Measurements from ENCODE around the gene BEGAIN.

BEGAIN gene

GRCh38 chr14:100581228-100582145 is 5.7 kb downstream of the BEGAIN start:
- no peak for DNase-seq (ENCODE audit: low spot score)

DNA sequence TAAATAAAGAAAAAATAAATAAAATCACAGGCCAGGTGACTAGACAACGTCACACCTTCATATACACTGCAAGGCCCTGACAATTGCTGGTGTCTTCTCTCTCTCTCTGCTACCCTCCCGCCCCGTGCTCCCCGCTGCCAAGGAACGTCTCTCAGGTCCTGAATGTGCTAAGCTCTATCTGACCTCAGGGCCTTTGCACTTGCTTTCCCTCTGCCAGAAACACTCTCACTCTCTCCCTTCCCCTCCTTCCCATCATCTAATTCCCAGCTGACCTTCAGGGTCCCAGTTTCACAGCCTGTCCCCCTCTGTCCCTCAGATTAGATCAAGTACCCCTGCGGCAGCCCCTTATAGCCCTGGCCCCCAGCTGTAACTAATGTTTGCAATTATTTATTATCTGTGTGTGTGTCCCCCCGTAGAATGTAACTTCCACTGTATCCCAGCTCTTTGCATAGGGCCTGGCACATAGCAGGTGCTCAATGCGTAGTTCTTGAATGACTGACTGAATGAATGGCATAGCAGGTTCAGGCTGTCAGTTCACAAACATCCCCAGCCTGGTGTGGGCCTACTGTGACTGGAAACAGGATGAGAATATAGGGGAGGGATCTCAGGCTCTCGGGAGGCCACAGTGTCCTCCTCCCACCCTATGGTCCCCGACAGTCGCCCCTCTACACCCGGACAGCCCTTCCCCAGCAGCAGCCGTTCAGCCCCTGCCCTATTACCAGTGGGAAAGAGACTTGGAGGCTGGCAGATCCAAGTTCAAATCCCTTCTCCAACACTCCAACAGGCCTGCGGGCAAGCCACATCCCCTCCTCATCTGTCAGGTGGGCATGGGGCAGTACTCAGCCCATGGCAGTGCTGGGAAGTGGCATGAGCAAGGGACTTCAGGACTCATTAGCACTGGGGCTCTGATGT is 6.6 kb downstream of the BEGAIN start:
- DNase-seq (ENCODE audit: low spot score) = no peak

DNA sequence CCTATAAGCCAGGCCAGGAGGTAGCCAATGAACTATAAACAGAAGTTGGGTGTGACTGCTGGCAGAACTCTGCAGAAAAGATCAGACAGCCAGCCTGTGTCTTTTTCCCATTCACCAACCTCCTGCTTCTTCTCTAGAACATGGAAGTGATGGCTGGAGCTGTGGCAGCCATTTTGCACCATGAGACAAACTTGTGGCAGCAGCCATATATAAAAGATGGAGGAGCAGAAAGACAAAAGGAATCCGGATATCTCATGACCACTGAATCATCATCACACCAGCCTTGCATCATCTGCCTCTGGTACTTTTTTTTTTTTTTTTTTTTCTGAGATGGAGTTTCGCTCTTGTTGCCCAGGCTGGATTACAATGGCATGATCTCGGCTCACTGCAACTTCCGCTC is 8.7 kb downstream of the BEGAIN start:
- no peak for DNase-seq (ENCODE audit: low spot score)

- DNase-seq (ENCODE audit: low spot score) = no peak
Measured at GRCh38 chr14:100577986-100578431, 9.2 kb downstream of the BEGAIN start.

DNA sequence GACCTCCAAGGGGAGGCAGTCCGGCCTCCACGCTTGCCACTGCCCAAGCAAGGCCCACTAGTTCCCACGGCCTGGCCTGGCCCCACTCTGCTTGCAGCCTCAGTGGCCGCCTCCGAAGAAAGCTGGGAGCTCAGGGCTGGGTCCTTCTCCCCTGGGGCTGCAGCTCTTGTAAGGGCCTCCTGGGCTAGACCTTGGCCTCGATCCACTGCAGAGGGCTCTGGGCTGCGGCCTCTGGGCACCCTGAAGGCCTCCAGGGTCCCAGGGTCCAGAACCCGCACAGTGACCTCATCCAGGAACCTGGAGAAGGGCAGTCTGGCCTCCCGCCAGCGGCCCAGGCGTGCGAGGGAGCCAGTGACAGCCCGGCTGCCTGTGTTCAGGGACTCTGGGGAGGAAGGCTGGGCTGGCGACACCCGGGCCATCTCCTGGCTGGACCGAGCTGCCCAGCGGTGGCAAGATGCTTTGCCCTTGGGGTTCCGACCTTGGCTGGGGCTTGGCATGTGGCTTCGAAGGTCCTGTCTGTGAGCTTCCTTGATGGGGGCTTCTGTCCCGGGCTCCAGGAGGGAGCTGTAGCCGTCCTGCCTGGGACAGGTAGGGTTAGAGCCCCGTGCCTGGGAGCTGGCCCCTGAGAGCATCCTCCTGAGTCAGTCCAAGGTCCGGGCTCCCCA is 9.8 kb downstream of the BEGAIN start:
- DNase-seq (ENCODE audit: low spot score) = no peak

GRCh38 chr14:100576091-100577085 is 10.8 kb downstream of the BEGAIN start:
- no peak for DNase-seq (ENCODE audit: low spot score)

GRCh38 chr14:100575266-100575995 is 11.8 kb downstream of the BEGAIN start:
- DNase-seq (ENCODE audit: low spot score) = no peak

- DNase-seq (ENCODE audit: low spot score) = no peak
Measured at GRCh38 chr14:100574642-100575031, 12.6 kb downstream of the BEGAIN start.

DNA sequence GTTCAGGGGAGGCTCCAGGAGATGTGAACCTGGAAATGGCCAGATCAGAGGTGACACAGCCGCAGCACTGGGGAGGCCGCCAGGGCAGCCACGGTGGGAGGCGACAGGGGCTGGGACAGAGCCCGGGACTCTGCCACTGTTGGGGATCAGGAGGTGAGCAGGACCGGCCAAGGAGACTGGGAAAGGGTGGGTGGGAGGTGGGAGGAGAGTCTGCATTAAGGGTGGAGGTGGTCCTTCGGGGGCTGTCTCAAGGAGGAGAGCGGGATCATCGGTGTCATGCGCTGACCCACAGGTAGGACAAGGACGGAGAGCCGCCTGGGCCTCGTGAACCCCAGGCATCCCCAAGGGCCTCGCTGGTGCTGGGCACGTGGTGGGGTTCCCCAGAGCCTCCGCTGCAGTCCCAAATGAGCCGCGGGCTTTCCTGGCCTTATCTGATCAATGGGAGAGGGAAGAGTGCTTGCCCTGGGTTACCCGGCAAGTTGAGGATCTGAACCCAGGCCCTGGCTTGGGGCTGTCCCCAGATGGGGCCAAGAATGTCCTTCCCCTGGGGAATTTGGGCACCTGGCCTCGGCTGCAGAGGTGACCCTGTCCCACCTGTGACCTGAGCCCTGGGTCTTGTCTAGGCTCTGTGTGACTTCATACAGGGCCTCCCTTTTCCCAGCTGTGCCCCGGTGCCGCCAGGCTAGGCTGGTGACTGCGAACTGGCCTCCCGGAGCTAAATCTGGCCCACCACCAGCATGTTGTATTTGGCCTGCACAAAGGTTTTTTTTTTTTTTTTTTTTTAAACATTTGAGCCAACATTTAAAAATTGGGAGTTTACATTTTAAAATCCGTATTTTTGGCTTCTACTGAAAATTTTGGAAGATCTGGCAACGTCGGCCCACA is 13.2 kb downstream of the BEGAIN start:
- DNase-seq (ENCODE audit: low spot score) = no peak

GRCh38 chr14:100573002-100573756 is 14.0 kb downstream of the BEGAIN start:
- no peak for DNase-seq (ENCODE audit: low spot score)

DNA sequence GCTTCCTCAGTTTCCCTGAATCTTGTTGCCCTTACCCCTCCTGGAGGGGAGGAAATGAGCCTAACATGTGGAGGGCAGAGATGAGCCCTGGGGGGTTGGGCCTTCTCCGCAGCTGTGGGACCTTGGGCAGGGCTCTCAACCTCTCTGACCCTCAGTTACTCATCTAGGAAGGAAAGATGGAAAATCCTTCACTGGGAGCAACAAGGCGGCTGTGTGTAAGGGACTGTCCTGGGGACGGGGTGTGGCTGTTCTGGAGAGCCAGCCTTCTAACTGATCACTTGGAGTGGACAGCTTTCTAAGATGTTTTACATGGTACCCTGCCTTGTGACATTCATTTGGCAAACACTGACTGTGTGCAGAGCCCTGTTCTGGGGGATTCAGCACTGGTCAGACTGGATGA is 14.7 kb downstream of the BEGAIN start:
- no peak for DNase-seq (ENCODE audit: low spot score)

DNA sequence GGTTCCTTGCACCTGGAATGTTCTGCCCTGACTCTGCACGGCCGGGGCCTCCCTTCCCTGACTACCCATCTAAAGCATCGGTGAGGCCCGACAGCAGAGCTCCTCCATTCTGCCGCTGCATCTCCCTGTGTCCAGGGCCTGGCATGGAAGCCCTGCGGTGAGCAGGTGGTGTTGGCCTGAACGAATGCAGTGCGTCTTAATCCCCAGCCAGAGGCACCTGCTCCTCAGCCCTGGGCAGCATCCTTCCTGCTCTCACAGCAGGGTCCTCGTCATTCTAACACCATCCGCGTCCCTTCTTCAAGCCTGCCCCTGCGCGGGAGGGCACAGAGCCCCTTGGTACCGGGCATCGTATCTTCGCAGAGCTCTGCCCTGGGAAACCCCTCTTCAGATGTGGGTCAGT is 15.4 kb downstream of the BEGAIN start:
- no peak for DNase-seq (ENCODE audit: low spot score)

DNA sequence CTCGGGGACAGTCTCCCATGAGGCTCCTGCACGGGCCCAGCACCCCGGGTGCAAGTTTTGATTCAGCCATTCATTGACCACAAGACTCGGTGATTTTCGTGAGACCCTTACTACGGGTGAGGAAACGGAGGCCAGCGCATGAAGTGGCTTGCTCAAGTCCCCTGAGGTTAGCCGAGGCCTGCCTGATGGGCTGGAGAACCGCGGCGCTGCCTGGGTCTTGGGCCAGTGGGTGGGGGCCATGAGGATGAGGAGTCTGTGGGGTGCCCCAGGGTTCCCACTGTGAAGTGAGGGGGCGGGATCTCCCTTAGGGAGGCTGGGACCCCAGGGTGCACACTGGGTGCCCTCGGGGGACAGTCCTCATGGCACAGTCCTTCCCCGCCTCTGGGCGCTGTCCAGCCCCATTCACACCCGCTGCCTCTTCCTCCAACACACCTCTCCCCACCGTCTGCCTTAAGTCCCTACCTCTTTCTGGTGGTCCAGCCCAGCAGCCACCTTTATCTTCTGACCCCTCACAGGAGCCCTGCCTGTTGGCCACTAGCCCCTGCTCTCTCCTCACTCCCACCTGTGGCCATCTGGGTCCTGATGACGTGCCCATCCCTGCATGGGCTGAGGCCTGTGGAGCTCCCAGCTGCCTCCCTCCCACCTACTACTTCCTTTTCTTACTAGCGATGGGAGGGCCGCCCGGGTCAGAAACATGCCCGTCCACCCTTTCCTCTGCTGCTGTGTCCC is 16.3 kb downstream of the BEGAIN start:
- no peak for DNase-seq (ENCODE audit: low spot score)

DNA sequence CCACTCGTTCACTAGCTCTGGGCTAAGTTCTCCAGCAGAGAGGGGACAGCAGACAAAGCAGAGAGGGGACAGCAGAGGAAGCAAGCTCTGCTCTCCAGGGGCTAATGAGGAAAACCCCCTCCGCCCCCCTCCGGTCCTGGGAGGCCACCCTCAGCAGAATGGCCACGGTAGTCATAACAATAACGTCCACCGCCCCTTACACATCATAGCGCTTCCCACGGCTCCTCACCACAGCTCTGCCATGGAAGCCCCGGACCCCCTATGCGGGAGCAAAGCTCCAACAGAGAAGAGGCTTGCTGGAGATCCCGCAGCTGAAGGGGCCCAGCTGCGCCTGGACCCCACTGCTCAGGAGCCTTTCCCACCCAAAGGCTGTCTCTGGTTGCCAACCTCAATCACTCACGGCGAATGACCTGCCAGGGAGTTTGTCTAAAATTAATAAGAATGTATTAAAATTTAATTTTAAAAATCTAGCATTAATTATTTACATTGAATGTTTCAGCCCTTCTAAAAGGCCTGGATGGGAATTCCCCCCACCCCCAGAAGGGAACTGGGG is 17.4 kb downstream of the BEGAIN start:
- DNase-seq (ENCODE audit: low spot score) = no peak

DNA sequence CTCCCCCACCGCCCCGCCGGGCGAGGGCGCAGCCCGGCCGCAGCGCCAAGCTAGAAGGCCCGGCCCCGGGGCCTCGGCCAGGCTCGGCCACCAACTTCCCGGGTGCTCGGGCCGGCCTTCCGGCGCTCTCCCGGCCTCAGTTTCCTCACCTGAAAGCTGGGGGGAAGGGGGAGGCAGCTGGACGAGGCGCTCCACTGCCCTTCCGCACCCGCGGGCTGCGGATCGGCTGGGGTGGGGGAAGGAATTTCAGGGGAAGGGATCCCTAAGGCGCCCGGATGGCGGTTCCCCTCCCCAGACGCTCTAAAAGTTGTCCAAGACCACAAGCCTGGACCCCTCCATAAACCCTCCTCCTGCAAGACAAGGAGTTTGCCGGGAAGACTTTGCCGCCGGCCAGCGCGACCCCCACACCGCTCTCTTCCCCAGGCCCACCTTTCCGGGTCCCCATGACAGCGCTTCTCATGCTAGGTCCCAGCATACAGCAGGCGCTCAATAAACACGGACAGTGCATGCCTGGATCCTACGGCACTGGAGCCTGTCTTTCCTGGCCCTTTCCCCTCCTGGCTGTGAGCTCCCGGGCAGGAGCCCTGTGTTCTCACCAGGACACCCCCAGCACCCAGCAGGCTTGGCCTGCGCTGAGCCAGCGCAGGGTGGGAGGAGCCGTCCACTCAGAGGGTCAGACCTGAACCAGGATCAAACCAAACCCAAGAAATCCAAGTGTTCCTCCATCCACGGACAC is 18.1 kb downstream of the BEGAIN start:
- no peak for DNase-seq (ENCODE audit: low spot score)

DNA sequence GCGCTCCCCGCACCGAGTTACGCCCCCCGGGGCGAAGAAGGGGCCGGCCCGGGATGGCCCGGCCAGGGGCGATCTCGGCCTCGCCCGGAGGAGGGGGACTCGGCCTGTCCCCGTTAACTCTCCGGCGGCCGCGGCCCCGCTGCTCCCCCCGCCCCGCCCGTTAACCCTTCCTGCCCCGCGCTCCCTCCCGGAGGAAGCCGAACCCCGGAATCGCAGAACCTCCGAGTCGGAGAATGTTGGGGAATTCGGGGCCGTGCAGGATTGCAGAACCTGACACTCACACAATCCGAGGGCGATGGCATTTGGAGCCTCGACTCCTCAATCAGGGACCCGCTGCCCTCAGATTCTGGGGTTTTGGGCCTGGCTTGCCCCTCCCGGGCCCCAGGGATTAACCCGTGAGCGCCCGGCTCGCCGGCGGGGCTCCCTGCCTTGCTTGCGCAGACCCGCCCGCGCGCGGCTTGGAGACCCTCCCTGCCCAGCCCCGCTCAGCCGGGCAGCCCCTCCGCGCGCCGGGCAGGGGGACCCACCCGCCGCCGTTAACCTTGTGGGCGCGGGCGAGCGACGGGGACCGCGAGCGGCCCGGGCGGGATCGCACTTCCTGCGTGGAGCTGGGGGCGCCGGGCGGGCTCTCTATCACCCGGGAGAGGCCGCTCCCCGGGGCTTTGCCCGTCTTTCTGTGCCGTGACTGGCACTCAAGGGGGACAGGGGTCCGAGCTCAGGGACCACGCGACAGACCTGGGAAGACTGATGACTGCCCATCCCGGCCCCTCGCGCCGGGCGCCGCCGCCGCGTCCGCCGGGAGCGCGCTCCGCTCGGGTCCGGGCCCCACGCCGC is 18.8 kb downstream of the BEGAIN start:
- DNase-seq (ENCODE audit: low spot score) = no peak

Measured in CD4-positive, alpha-beta T cell treated with Interleukin-2 at 100 ng/mL for 4 hours (primary cell).